Measurements from ENCODE around the gene BPIFA2. TPM values are rescaled to one million over a fixed set of nuclear protein-coding genes. Genes with fewer than 3 reads are reported as not detected.

The BPIFA2 gene
- total RNA-seq, 2 donors from 2014 or later, result not detected

DNA sequence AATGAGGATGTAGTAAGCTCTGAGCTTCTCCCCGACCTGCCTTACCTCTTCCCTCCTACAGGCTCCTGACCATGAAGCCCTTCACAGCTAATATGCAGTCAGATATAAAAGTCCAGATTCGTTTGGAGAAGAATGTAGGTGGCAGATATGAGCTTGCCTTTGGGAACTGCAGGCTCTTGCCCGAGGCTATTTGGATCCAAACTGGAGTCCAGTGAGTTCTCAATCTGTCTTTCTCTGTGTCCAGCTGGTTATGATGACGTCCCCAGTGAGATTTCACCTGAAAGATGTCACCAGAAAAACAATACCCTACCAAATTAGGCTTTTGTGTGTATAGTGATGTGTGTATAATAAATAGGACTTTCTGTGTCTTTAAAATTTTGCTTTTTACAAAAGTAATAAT is 34.5 kb downstream of the BPIFA2 start:
- TF ChIP-seq, protein P1, sequence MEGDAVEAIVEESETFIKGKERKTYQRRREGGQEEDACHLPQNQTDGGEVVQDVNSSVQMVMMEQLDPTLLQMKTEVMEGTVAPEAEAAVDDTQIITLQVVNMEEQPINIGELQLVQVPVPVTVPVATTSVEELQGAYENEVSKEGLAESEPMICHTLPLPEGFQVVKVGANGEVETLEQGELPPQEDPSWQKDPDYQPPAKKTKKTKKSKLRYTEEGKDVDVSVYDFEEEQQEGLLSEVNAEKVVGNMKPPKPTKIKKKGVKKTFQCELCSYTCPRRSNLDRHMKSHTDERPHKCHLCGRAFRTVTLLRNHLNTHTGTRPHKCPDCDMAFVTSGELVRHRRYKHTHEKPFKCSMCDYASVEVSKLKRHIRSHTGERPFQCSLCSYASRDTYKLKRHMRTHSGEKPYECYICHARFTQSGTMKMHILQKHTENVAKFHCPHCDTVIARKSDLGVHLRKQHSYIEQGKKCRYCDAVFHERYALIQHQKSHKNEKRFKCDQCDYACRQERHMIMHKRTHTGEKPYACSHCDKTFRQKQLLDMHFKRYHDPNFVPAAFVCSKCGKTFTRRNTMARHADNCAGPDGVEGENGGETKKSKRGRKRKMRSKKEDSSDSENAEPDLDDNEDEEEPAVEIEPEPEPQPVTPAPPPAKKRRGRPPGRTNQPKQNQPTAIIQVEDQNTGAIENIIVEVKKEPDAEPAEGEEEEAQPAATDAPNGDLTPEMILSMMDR (conservative IDR thresholded peaks at IDR 0.05), result no peak
- Histone ChIP-seq H3K4me3 (ENCODE audit: low read length) (no peak overlapping the region), H3K36me3 (ENCODE audit: control insufficient read depth, insufficient read depth, low read length) (no peaks in the 10 kb centered on the region), H3K27ac (ENCODE audit: low read depth, low read length) (no peak overlapping the region), H3K27me3 (ENCODE audit: control insufficient read depth, insufficient read depth, low read length, poor library complexity, severe bottlenecking) (peaks cover 60% of the 10 kb centered on the region), H3K9me3 (ENCODE audit: control insufficient read depth, low read length) (no peaks in the 10 kb centered on the region), H3K9ac (ENCODE audit: extremely low read depth, low read length, poor library complexity, severe bottlenecking) (no peak overlapping the region), H3K4me1 (ENCODE audit: control insufficient read depth, insufficient read depth, low read length) (no peaks in the 10 kb centered on the region)
- no peaks in the 10 kb centered on the region for H3K4me1 Mint-ChIP-seq
- H3K36me3 Mint-ChIP-seq (ENCODE audit: low read depth), result no peaks in the 10 kb centered on the region
- no peak for DNase-seq
- 74% methylated on average over 2 of the region's 4 CpGs; no CpG with 5 or more reads in 1 of the 2 experiments for WGBS, 2 experiments (ENCODE audit: insufficient coverage in 1 of 2, insufficient read length in 1 of 2)
- peaks cover 30% of the 10 kb centered on the region for H3K27me3 Mint-ChIP-seq (ENCODE audit: insufficient read depth)
- H3K4me3 Mint-ChIP-seq, result no peak overlapping the region
- no peak overlapping the region for H3K27ac Mint-ChIP-seq
- H3K9me3 Mint-ChIP-seq, result no peaks in the 10 kb centered on the region

DNA sequence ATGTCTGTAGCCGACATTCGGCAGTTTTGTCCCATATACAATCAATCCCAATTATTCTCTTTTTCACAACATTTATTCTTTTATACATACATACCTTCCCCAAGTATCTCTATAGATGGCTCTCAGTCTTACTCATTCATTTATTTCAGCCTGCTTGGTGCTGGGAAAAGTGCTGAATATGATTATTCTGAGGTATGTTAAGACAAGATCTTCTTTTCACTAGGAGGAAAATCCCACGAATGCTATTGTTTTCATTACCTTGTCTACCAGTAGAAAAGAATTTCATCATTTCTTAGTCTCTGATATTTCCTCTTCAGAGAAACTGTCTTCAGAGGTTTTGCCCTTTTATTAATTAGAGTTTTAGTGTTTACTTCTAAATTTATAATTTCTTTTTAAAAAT is 35.5 kb downstream of the BPIFA2 start:
- H3K4me1 Mint-ChIP-seq, result no peaks in the 10 kb centered on the region
- Histone ChIP-seq H3K9me3 (ENCODE audit: control insufficient read depth, low read length) (no peaks in the 10 kb centered on the region), H3K4me1 (ENCODE audit: control insufficient read depth, insufficient read depth, low read length) (no peaks in the 10 kb centered on the region), H3K36me3 (ENCODE audit: control insufficient read depth, insufficient read depth, low read length) (no peaks in the 10 kb centered on the region), H3K27ac (ENCODE audit: low read depth, low read length) (no peak overlapping the region), H3K9ac (ENCODE audit: extremely low read depth, low read length, poor library complexity, severe bottlenecking) (no peak overlapping the region), H3K4me3 (ENCODE audit: low read length) (no peak overlapping the region), H3K27me3 (ENCODE audit: control insufficient read depth, insufficient read depth, low read length, poor library complexity, severe bottlenecking) (peaks cover 70% of the 10 kb centered on the region)
- DNase-seq, result no peak
- TF ChIP-seq, protein P1 (conservative IDR thresholded peaks at IDR 0.05), result no peak
- H3K27ac Mint-ChIP-seq, result no peak overlapping the region
- H3K27me3 Mint-ChIP-seq (ENCODE audit: insufficient read depth), result peaks cover 36% of the 10 kb centered on the region
- no peak overlapping the region for H3K4me3 Mint-ChIP-seq
- no peaks in the 10 kb centered on the region for H3K36me3 Mint-ChIP-seq (ENCODE audit: low read depth)
- H3K9me3 Mint-ChIP-seq, result no peaks in the 10 kb centered on the region
- 94% methylated on average over 2 to 3 of the region's 3 CpGs for WGBS, 2 experiments (ENCODE audit: insufficient coverage in 1 of 2, insufficient read length in 1 of 2)

DNA sequence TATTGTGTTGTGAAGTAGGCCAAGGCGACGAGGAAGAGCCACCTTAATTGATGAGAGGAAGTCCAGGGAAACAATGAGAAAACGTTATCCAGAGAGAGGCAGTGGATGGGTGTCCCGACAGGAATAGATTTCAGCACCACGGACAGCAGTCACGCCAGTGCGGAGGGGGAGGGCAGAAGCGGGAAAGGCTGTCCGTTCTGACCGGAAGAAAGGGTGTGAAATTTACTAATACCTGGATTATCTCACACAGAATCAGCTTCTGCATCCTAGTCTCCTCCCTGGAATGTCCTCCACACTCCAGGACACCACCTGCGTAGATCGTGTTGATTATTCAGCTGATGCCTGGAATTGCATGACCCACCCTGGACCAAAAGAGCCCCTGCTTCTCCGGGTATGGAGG is 41.8 kb downstream of the BPIFA2 start:
- Mint-ChIP-seq H3K9me3 (no peaks in the 10 kb centered on the region), H3K27me3 (ENCODE audit: insufficient read depth) (peaks cover 35% of the 10 kb centered on the region), H3K36me3 (ENCODE audit: low read depth) (no peaks in the 10 kb centered on the region), H3K4me1 (peaks cover 2% of the 10 kb centered on the region), H3K4me3 (no peak overlapping the region), H3K27ac (no peak overlapping the region)
- Histone ChIP-seq H3K27ac (ENCODE audit: low read depth, low read length) (no peak overlapping the region), H3K9me3 (ENCODE audit: control insufficient read depth, low read length) (no peaks in the 10 kb centered on the region), H3K9ac (ENCODE audit: extremely low read depth, low read length, poor library complexity, severe bottlenecking) (no peak overlapping the region), H3K4me1 (ENCODE audit: control insufficient read depth, insufficient read depth, low read length) (no peaks in the 10 kb centered on the region), H3K27me3 (ENCODE audit: control insufficient read depth, insufficient read depth, low read length, poor library complexity, severe bottlenecking) (peaks cover 66% of the 10 kb centered on the region), H3K36me3 (ENCODE audit: control insufficient read depth, insufficient read depth, low read length) (no peaks in the 10 kb centered on the region), H3K4me3 (ENCODE audit: low read length) (no peak overlapping the region)
- WGBS, 2 experiments (ENCODE audit: insufficient coverage in 1 of 2, insufficient read length in 1 of 2), result 9 to 11% methylated on average over 13 of the region's 13 CpGs
- TF ChIP-seq, protein P1 (conservative IDR thresholded peaks at IDR 0.05), result no peak
- DNase-seq, result peak; percentile 96

Measured in endodermal cell (in vitro differentiated cells).